Stimulated activated naive B cell treated with anti-CD40 and anti-IgM and Interleukin-4, amounts not matched to agents 10 μg/mL and 1 μg/mL and 100 μg/mL, for 72 hours (primary cell): Measurements from ENCODE around the gene ITGA3.

Source experiments
- ATAC-seq, 2 donors: fragments of 150-1000 bp; cut with Tn5 transposase; replicated peaks; 2 replicates each; pipeline ENCODE4 v1.10.0; 2021; ENCODE audit warnings: moderate library complexity in 1 of 2
- DNase-seq: peaks from one replicate; pipeline ENCODE4 v3.0.0; 2021
- H3K27ac Mint-ChIP-seq: one replicate; pipeline ENCODE4 v1.8.0; 2022; ENCODE audit warnings: mild to moderate bottlenecking, mixed read lengths
- H3K27me3 Mint-ChIP-seq, 2 donors: one replicate each; pipeline ENCODE4 v1.8.0; 2022; ENCODE audit warnings: mixed read lengths in 2 of 2
- H3K36me3 Mint-ChIP-seq, 2 donors: one replicate each; pipeline ENCODE4 v1.8.0; 2022; ENCODE audit warnings: mixed read lengths in 2 of 2, mild to moderate bottlenecking in 1 of 2
- H3K4me1 Mint-ChIP-seq, 2 donors: one replicate each; pipeline ENCODE4 v1.8.0; 2022; ENCODE audit warnings: mixed read lengths in 2 of 2, mild to moderate bottlenecking in 1 of 2
- H3K4me3 Mint-ChIP-seq, 2 donors: one replicate each; pipeline ENCODE4 v1.8.0; 2022; ENCODE audit warnings: mild to moderate bottlenecking in 2 of 2, mixed read lengths in 2 of 2, moderate library complexity in 1 of 2
- H3K9me3 Mint-ChIP-seq, 2 donors: one replicate each; pipeline ENCODE4 v1.8.0; 2022; ENCODE audit warnings: mixed read lengths in 2 of 2, mild to moderate bottlenecking in 1 of 2

ITGA3 gene

GRCh38 chr17:50063561-50064252 lies 7.8 kb downstream of the ITGA3 start:
- H3K36me3 Mint-ChIP-seq = no peaks in the 10 kb centered on the region
- H3K9me3 Mint-ChIP-seq = no peaks in the 10 kb centered on the region
- H3K27ac Mint-ChIP-seq = no peak overlapping the region
- peaks cover 43 to 59% of the 10 kb centered on the region in 2 donors for H3K27me3 Mint-ChIP-seq
- H3K4me1 Mint-ChIP-seq = peaks cover 0 to 1% of the 10 kb centered on the region in 2 donors
- DNase-seq (no peak), ATAC-seq (no peak)
- no peak overlapping the region for H3K4me3 Mint-ChIP-seq

DNA sequence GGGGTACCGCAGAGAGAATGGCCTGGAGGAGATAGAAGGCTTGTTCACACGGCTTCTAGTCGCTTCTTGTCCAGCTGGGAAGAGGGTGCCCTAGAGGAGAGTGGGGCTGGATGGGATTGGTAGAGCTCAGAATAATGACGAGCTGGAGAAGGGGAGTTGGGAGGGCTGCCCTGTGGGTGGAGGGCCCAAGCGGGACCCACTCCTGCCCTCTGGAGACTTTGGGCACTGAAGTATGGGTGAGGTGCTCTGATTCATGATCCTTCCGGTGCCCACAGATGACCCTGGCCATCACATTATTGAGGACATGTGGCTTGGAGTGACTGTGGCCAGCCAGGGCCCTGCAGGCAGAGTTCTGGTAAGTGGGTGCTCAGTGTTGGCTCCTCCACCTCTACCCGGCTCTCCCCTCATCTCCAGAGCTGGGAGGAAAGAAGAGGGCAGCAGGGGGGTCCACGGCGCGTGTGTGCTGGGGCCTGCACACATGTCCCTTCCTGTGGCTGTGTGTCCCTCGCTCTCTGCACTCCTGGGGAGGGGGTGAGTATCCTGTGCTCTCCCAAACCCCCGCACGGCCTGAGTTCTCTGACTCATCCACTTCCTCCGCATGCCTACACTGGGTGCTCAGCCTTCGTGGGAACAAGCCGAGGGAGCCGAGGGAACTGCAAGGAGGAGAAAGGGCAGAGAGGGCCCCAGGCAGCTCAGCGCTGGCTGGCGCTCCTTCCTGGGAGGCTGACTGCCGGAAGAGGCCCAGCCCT lies 8.5 kb downstream of the ITGA3 start:
- Mint-ChIP-seq H3K27me3 (peaks cover 39 to 53% of the 10 kb centered on the region in 2 donors), H3K4me3 (no peak overlapping the region), H3K36me3 (no peaks in the 10 kb centered on the region), H3K9me3 (no peaks in the 10 kb centered on the region), H3K27ac (no peak overlapping the region), H3K4me1 (peaks cover 0 to 1% of the 10 kb centered on the region in 2 donors)
- DNase-seq (no peak), ATAC-seq (no peak)

- H3K27me3 Mint-ChIP-seq = peaks cover 36 to 54% of the 10 kb centered on the region in 2 donors
- no peaks in the 10 kb centered on the region for H3K9me3 Mint-ChIP-seq
- no peaks in the 10 kb centered on the region for H3K36me3 Mint-ChIP-seq
- H3K4me1 Mint-ChIP-seq = no peaks in the 10 kb centered on the region
- no peak overlapping the region for H3K27ac Mint-ChIP-seq
- no peak for ATAC-seq
- DNase-seq = no peak
- no peak overlapping the region for H3K4me3 Mint-ChIP-seq
Measured at GRCh38 chr17:50065056-50065455, 9.1 kb downstream of the ITGA3 start.

DNA sequence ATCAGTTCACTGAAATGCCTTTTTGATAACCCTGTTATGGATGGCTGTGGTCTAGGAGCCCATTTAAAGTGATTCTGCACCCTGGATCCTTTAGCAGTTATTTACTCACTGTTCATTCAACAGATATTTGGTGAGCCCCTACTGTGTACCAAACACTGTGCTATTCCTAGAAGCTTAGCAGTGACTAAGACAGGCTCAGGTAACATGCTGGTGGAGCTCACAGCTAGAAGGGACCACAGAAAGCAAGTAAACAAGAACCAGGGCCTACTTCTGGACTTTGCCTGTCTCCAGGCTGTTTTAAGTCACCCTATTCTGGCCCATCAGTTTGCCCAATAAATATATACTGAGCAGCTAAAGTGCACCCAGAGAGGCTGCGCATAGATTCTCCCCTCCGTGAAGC lies 11.1 kb downstream of the ITGA3 start:
- DNase-seq = no peak
- Mint-ChIP-seq H3K27ac (no peak overlapping the region), H3K36me3 (peaks cover 9 to 12% of the 10 kb centered on the region in 2 donors), H3K9me3 (peaks cover 6 to 11% of the 10 kb centered on the region in 2 donors), H3K4me3 (no peak overlapping the region), H3K4me1 (no peaks in the 10 kb centered on the region), H3K27me3 (peaks cover 30 to 43% of the 10 kb centered on the region in 2 donors)
- no peak for ATAC-seq

- H3K27ac Mint-ChIP-seq = no peak overlapping the region
- H3K9me3 Mint-ChIP-seq = peaks cover 6 to 11% of the 10 kb centered on the region in 2 donors
- H3K36me3 Mint-ChIP-seq = peaks cover 9 to 14% of the 10 kb centered on the region in 2 donors
- peaks cover 30 to 43% of the 10 kb centered on the region in 2 donors for H3K27me3 Mint-ChIP-seq
- H3K4me3 Mint-ChIP-seq = no peak overlapping the region
- no peak for DNase-seq
- no peaks in the 10 kb centered on the region for H3K4me1 Mint-ChIP-seq
- no peak for ATAC-seq
Measured at GRCh38 chr17:50067996-50068395, 12.1 kb downstream of the ITGA3 start.

- Mint-ChIP-seq H3K27me3 (peaks cover 16 to 41% of the 10 kb centered on the region in 2 donors), H3K36me3 (peaks cover 9 to 14% of the 10 kb centered on the region in 2 donors), H3K27ac (peak overlapping the region; percentile 38), H3K4me3 (no peak overlapping the region), H3K9me3 (peaks cover 6 to 11% of the 10 kb centered on the region in 2 donors), H3K4me1 (no peaks in the 10 kb centered on the region)
- no peak for DNase-seq
- no peak for ATAC-seq
Measured at GRCh38 chr17:50070908-50071680, 15.2 kb downstream of the ITGA3 start.

DNA sequence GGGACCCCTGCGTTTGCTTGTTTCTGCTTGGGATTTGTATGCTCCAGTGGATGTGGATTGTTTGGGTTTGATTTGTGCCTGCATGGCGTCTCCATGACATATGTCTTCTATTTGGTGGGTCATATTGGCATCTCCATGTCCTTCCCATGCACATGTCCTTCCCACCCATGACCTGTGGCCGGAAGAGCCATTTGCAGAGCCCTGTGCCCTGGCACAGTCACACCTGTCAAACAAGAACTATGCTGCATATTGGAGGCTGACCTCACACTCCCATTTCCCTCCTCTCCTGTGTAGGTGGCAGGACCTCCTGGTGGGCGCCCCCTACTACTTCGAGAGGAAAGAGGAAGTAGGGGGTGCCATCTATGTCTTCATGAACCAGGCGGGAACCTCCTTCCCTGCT lies 15.8 kb downstream of the ITGA3 start:
- Mint-ChIP-seq H3K9me3 (peaks cover 6 to 11% of the 10 kb centered on the region in 2 donors), H3K27me3 (peaks cover 16 to 41% of the 10 kb centered on the region in 2 donors), H3K36me3 (peaks cover 9 to 14% of the 10 kb centered on the region in 2 donors), H3K4me1 (no peaks in the 10 kb centered on the region), H3K27ac (no peak overlapping the region), H3K4me3 (no peak overlapping the region)
- ATAC-seq (no peak), DNase-seq (no peak)

DNA sequence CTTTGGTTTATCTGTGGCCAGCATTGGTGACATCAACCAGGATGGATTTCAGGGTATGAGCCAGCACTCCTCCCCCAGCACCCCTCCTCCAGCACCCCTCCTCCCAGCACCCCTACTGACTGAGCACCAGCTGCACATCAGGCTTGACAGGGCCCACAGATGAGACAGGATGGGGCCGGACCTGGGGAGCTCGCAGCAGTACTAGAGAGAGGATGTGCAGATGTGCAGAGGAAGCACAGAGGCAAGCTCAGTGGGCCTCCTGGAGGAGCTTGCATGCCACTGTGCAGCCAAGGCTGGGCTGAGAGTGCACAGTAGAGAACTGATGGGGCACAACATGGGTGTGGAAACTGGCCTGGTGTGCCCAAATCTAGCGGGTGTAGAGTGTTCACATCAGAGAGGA lies 16.2 kb downstream of the ITGA3 start:
- Mint-ChIP-seq H3K9me3 (peaks cover 6 to 11% of the 10 kb centered on the region in 2 donors), H3K27ac (no peak overlapping the region), H3K4me3 (no peak overlapping the region), H3K4me1 (no peaks in the 10 kb centered on the region), H3K27me3 (peaks cover 16 to 43% of the 10 kb centered on the region in 2 donors), H3K36me3 (peaks cover 9 to 14% of the 10 kb centered on the region in 2 donors)
- DNase-seq (no peak), ATAC-seq (no peak)

DNA sequence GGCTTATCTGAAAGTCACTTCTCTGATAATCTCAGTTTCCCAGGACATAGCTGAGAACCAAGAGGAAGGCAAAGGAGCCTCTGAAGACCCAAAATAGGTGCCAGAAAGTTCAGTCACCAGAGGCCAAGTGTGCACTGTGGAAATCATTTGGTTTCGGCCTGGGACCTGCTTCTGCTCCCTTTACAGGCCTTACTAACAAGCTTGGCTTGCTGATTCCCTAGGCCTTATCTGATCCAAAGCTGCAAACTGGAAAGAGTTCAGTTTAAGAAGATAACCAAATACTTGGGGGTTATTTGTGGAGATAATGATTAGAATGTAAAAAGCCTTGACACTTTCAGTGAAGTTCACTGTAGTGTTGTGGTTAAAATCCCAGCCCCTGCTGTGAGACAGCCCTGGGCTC lies 17.0 kb downstream of the ITGA3 start:
- Mint-ChIP-seq H3K4me3 (no peak overlapping the region), H3K4me1 (no peaks in the 10 kb centered on the region), H3K36me3 (peaks cover 9 to 14% of the 10 kb centered on the region in 2 donors), H3K27ac (no peak overlapping the region), H3K27me3 (peaks cover 15 to 49% of the 10 kb centered on the region in 2 donors), H3K9me3 (peaks cover 6 to 11% of the 10 kb centered on the region in 2 donors)
- DNase-seq (no peak), ATAC-seq (no peak)

- no peak overlapping the region for H3K27ac Mint-ChIP-seq
- H3K9me3 Mint-ChIP-seq = peaks cover 6 to 11% of the 10 kb centered on the region in 2 donors
- no peak for DNase-seq
- no peaks in the 10 kb centered on the region for H3K4me1 Mint-ChIP-seq
- H3K4me3 Mint-ChIP-seq = no peak overlapping the region
- ATAC-seq = no peak
- peaks cover 17 to 56% of the 10 kb centered on the region in 2 donors for H3K27me3 Mint-ChIP-seq
- peaks cover 9 to 14% of the 10 kb centered on the region in 2 donors for H3K36me3 Mint-ChIP-seq
Measured at GRCh38 chr17:50074227-50074626, 18.3 kb downstream of the ITGA3 start.

DNA sequence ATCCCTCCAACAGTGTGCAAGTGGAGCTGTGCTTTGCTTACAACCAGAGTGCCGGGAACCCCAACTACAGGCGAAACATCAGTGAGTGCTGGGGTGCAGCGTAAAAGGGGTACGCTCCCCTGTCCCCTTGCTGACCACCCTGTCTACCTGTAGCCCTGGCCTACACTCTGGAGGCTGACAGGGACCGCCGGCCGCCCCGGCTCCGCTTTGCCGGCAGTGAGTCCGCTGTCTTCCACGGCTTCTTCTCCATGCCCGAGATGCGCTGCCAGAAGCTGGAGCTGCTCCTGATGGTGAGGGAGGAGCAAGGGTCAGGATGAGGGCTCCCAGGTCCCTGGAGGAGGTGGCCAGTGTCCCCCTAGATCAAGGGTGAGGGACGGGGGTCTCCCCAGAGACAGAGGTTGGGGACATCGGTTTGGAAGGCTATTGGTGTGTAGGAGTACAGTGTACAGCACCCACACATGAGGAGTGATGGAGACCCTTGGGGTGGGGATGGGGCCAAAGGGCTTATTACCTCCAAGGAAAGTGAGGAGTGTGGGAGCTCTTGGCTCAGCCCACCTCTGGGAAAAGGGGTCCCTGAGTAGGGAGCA lies 19.6 kb downstream of the ITGA3 start:
- Mint-ChIP-seq H3K9me3 (peaks cover 6 to 11% of the 10 kb centered on the region in 2 donors), H3K27ac (no peak overlapping the region), H3K36me3 (peaks cover 9 to 14% of the 10 kb centered on the region in 2 donors), H3K4me1 (peaks cover 0 to under 1% of the 10 kb centered on the region in 2 donors), H3K4me3 (no peak overlapping the region), H3K27me3 (peaks cover 19 to 60% of the 10 kb centered on the region in 2 donors)
- ATAC-seq (no peak), DNase-seq (no peak)

DNA sequence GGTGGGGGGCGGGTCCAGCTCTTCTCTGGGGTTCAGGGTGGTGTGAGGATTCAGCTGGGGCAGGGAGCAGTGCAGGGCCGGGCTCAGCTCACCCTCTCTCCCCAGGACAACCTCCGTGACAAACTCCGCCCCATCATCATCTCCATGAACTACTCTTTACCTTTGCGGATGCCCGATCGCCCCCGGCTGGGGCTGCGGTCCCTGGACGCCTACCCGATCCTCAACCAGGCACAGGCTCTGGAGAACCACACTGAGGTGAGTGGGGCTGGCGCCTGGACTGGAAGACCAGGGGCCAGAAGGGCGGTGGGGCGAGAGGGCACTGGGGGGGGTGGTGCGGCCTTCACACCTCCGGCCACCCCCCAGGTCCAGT lies 20.3 kb downstream of the ITGA3 start:
- H3K4me1 Mint-ChIP-seq = peaks cover 0 to 3% of the 10 kb centered on the region in 2 donors
- peaks cover 6 to 9% of the 10 kb centered on the region in 2 donors for H3K36me3 Mint-ChIP-seq
- peaks cover 2 to 8% of the 10 kb centered on the region in 2 donors for H3K9me3 Mint-ChIP-seq
- H3K27me3 Mint-ChIP-seq = peaks cover 17 to 55% of the 10 kb centered on the region in 2 donors
- no peak for ATAC-seq
- no peak overlapping the region for H3K27ac Mint-ChIP-seq
- no peak for DNase-seq
- no peak overlapping the region for H3K4me3 Mint-ChIP-seq

DNA sequence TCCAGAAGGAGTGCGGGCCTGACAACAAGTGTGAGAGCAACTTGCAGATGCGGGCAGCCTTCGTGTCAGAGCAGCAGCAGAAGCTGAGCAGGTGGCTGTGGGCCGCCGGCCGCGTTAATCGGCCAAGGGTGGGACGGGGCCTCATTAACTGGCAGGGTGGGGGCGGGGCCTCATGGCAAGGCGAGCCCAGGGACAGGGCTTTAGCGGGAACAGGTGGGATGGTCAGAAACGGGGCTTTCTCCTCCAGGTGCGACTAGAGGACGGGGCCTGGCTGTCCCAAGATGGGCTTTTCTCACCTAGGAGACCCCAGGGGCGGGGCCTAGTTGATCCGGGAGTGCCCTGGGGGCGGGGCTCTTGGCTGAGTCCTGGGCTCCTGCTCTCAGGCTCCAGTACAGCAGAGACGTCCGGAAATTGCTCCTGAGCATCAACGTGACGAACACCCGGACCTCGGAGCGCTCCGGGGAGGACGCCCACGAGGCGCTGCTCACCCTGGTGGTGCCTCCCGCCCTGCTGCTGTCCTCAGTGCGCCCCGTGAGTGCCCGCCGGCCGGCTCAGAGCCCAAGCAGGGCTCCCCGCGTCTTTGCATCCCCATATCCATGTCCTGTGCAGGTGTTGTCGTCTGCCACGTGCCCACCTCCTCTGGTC lies 20.8 kb downstream of the ITGA3 start:
- no peak for DNase-seq
- no peak overlapping the region for H3K27ac Mint-ChIP-seq
- H3K4me3 Mint-ChIP-seq = no peak overlapping the region
- H3K4me1 Mint-ChIP-seq = peaks cover 0 to 3% of the 10 kb centered on the region in 2 donors
- peaks cover 0 to 3% of the 10 kb centered on the region in 2 donors for H3K9me3 Mint-ChIP-seq
- H3K36me3 Mint-ChIP-seq = peaks cover 1 to 4% of the 10 kb centered on the region in 2 donors
- peaks cover 15 to 57% of the 10 kb centered on the region in 2 donors for H3K27me3 Mint-ChIP-seq
- no peak for ATAC-seq
